Measurements from ENCODE around the gene ENDOD1. TPM values are rescaled to one million over a fixed set of nuclear protein-coding genes. Genes with fewer than 3 reads are reported as not detected.
A peak's percentile ranks its signal among the peaks of the same experiment; 100 is the strongest.

ENDOD1 gene
- polyA plus RNA-seq, 3 donors, result 1.3 to 3.4 (median 3.2) TPM

DNA sequence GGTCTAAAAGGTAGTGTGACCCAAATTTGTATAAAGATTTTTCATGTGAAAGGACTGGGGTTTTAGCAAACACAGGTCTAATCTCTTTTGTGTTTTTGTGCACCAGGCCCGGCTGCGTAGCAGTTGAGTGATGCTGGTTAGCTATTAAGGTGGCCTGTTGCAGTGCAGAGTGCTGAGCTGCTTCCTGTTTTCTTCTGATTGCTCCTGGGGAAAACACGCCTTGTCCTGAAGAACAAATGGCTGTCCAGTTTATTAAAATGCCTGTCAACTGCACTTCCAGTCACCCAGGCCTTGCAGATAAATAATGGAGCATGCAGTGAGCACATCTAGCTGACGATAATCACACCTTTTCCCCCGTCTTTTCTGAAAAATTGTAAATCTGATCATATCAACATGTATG, 21.1 kb upstream of the ENDOD1 start:
- Histone ChIP-seq H3K4me3 (replicated peaks in 1 of 3; ENCODE audit: low read depth in 2 of 3, low read length in 3 of 3) (peak overlapping the region; percentile 80 to 93 (median 90)), H3K27me3 (ENCODE audit: control insufficient read depth in 2 of 2, insufficient read depth in 2 of 2, low read length in 2 of 2) (no peaks in the 10 kb centered on the region), H3K9ac (ENCODE audit: insufficient read depth, low read length, poor library complexity, severe bottlenecking) (no peak overlapping the region), H3K4me2 (replicated peaks; ENCODE audit: extremely low read depth, low read length, poor library complexity, severe bottlenecking) (peak overlapping the region; percentile 98), H3K4me1 (ENCODE audit: control insufficient read depth in 1 of 2, insufficient read depth in 2 of 2, low read length in 2 of 2) (peaks cover 24 to 30% of the 10 kb centered on the region in 2 donors), H2AFZ (ENCODE audit: insufficient read depth, low read depth, low read length, poor library complexity, severe bottlenecking) (peak overlapping the region; percentile 100), H3K36me3 (replicated peaks in 1 of 2; ENCODE audit: control insufficient read depth in 1 of 2, insufficient read depth in 2 of 2, low read length in 2 of 2) (no peaks in the 10 kb centered on the region), H4K20me1 (ENCODE audit: insufficient read depth, low read length) (no peaks in the 10 kb centered on the region), H3K27ac (ENCODE audit: low read depth in 1 of 2, low read length in 2 of 2) (peak overlapping the region in 1 of 2 donors; percentile 85), H3K9me3 (replicated peaks in 1 of 2; ENCODE audit: control insufficient read depth in 1 of 2, insufficient read depth in 1 of 2, low read length in 2 of 2) (no peaks in the 10 kb centered on the region), H3K79me2 (ENCODE audit: insufficient read depth, low read length) (peaks cover 19% of the 10 kb centered on the region)
- peak; percentile 67 to 80 (median 76) for DNase-seq
- H3K27me3 Mint-ChIP-seq (ENCODE audit: low read depth in 3 of 3), result peaks cover 0 to 2% (median 2%) of the 10 kb centered on the region in 3 donors
- peak overlapping the region in 5 of 7 donors; percentile 43 to 90 (median 55) for H3K27ac Mint-ChIP-seq
- TF ChIP-seq CTCF (IDR thresholded peaks at IDR 0.05), result no peak
- no peaks in the 10 kb centered on the region for H3K9me3 Mint-ChIP-seq
- peaks cover 4 to 5% of the 10 kb centered on the region in 2 donors for H3K36me3 Mint-ChIP-seq
- peak overlapping the region; percentile 98 to 100 for H3K4me3 Mint-ChIP-seq
- intact Hi-C loops (cut with micrococcal nuclease), result loop anchor here (2.0 to 5.0 kb wide), 4 partner anchors 82 to 694 kb away; no protein-coding TSS in a partner anchor
- 0% methylated on average over 3 of the region's 5 CpGs for WGBS (ENCODE audit: insufficient coverage)
- peaks cover 27% of the 10 kb centered on the region for H3K4me1 Mint-ChIP-seq

DNA sequence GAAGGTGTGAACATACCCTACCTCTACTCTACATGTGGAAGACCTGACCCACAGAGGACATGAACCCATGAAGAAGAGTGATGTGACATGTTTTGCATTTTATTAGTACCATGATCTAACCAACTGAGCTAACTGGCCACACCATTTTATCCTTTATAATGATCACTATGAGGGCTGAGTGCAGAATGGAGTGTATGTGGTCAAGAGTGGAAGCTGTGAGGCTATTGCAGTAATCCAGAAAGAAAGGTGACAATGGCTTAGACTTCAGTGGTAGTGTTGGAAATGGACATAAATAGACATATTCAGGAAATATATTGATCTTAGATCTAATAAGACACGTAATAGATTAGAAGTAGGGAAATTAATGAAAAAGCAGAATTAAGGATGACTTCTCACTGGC, 19.2 kb upstream of the ENDOD1 start:
- Mint-ChIP-seq H3K27me3 (ENCODE audit: low read depth in 3 of 3) (peaks cover 0 to 2% (median 2%) of the 10 kb centered on the region in 3 donors), H3K9me3 (no peaks in the 10 kb centered on the region), H3K27ac (no peak overlapping the region), H3K4me1 (peaks cover 27% of the 10 kb centered on the region), H3K4me3 (no peak overlapping the region), H3K36me3 (peaks cover 4 to 5% of the 10 kb centered on the region in 2 donors)
- DNase-seq, result no peak
- peaks cover 19% of the 10 kb centered on the region for H3K79me2 ChIP-seq (ENCODE audit: insufficient read depth, low read length)
- H3K9me3 ChIP-seq (replicated peaks in 1 of 2; ENCODE audit: control insufficient read depth in 1 of 2, insufficient read depth in 1 of 2, low read length in 2 of 2), result no peaks in the 10 kb centered on the region
- no peaks in the 10 kb centered on the region for H3K27me3 ChIP-seq (ENCODE audit: control insufficient read depth in 2 of 2, insufficient read depth in 2 of 2, low read length in 2 of 2)
- H4K20me1 ChIP-seq (ENCODE audit: insufficient read depth, low read length), result no peaks in the 10 kb centered on the region
- H3K4me1 ChIP-seq (ENCODE audit: control insufficient read depth in 1 of 2, insufficient read depth in 2 of 2, low read length in 2 of 2), result peaks cover 24 to 30% of the 10 kb centered on the region in 2 donors
- no peak overlapping the region for H3K9ac ChIP-seq (ENCODE audit: insufficient read depth, low read length, poor library complexity, severe bottlenecking)
- no peak for TF ChIP-seq CTCF (IDR thresholded peaks at IDR 0.05)
- H3K36me3 ChIP-seq (replicated peaks in 1 of 2; ENCODE audit: control insufficient read depth in 1 of 2, insufficient read depth in 2 of 2, low read length in 2 of 2), result no peaks in the 10 kb centered on the region
- no peak overlapping the region for H3K4me3 ChIP-seq (replicated peaks in 1 of 3; ENCODE audit: low read depth in 2 of 3, low read length in 3 of 3)
- H3K27ac ChIP-seq (ENCODE audit: low read depth in 1 of 2, low read length in 2 of 2), result no peak overlapping the region
- intact Hi-C loops (cut with micrococcal nuclease), result loop anchor here in 1 of 2 donors (10.0 kb wide), 1 partner anchor 634 kb away; no protein-coding TSS in a partner anchor
- no peak overlapping the region for H2AFZ ChIP-seq (ENCODE audit: insufficient read depth, low read depth, low read length, poor library complexity, severe bottlenecking)
- H3K4me2 ChIP-seq (replicated peaks; ENCODE audit: extremely low read depth, low read length, poor library complexity, severe bottlenecking), result no peak overlapping the region
- 100% methylated on average over 1 of the region's 1 CpG for WGBS (ENCODE audit: insufficient coverage)

All from CD14-positive monocyte (primary cell).